Natural killer cell (primary cell): ENCODE data around the gene DPH2. TPM values are rescaled to one million over a fixed set of nuclear protein-coding genes. Genes with fewer than 3 reads are reported as not detected.

Source experiments
- ATAC-seq, 3 donors: fragments of 150-1000 bp in 2 of 3; fragments of 200-7000 bp in 1 of 3; cut with Tn5 transposase; 1 replicate in 1 of 3; 2 replicates in 2 of 3; pipeline ENCODE4 v1.10.0; 2021; ENCODE audit warnings: mild to moderate bottlenecking in 2 of 3, moderate library complexity in 2 of 3
- DNase-seq, 2 donors: peaks; one replicate each; pipeline versions ENCODE4 v3.0.0 to v3.0.0-alpha.2; 2013 to 2021; ENCODE audit warnings: mixed read lengths in 1 of 2
- H3K27ac ChIP-seq: one replicate; pipeline ENCODE4 v1.5.1; 2013; ENCODE audit warnings: mild to moderate bottlenecking, low read length
- H3K27me3 ChIP-seq: one replicate; pipeline ENCODE4 v1.6.1; 2013; ENCODE audit warnings: low read length; ENCODE audit not compliant: control insufficient read depth, insufficient read depth
- H3K36me3 ChIP-seq: one replicate; pipeline ENCODE4 v1.6.1; 2013; ENCODE audit warnings: low read length; ENCODE audit not compliant: control insufficient read depth, insufficient read depth
- H3K4me1 ChIP-seq: one replicate; pipeline ENCODE4 v1.6.1; 2013; ENCODE audit warnings: low read length; ENCODE audit not compliant: control insufficient read depth, insufficient read depth
- H3K4me3 ChIP-seq: one replicate; pipeline ENCODE4 v1.5.1; 2013; ENCODE audit warnings: low read length
- H3K9me3 ChIP-seq: one replicate; pipeline ENCODE4 v1.6.1; 2013; ENCODE audit warnings: low read length; ENCODE audit not compliant: control insufficient read depth, insufficient read depth
- H3K27ac Mint-ChIP-seq, 2 donors: one replicate each; pipeline ENCODE4 v1.8.0; 2022; ENCODE audit warnings: mild to moderate bottlenecking in 2 of 2, mixed read lengths in 2 of 2, moderate library complexity in 1 of 2
- H3K27me3 Mint-ChIP-seq, 2 donors: one replicate each; pipeline ENCODE4 v1.8.0; 2022; ENCODE audit warnings: low read depth in 2 of 2, mixed read lengths in 2 of 2
- H3K36me3 Mint-ChIP-seq: one replicate; pipeline ENCODE4 v1.8.0; 2022; ENCODE audit warnings: mixed read lengths
- H3K4me1 Mint-ChIP-seq, 2 donors: one replicate each; pipeline ENCODE4 v1.8.0; 2022; ENCODE audit warnings: mixed read lengths in 2 of 2
- H3K4me3 Mint-ChIP-seq: one replicate; pipeline ENCODE4 v1.8.0; 2022; ENCODE audit warnings: mild to moderate bottlenecking, moderate library complexity, mixed read lengths
- H3K9me3 Mint-ChIP-seq, 2 donors: one replicate each; pipeline ENCODE4 v1.8.0; 2022; ENCODE audit warnings: mixed read lengths in 2 of 2
- CTCF ChIP-seq: fragments of 200-600 bp; IDR thresholded peaks from one replicate; pipeline ENCODE4 v1.8.0; 2022; ENCODE audit warnings: antibody characterized with exemption
- WGBS: methylation state at CpG from one replicate; pipeline ENCODE4 v1.1.7; 2013; ENCODE audit warnings: missing lambda C conversion rate; ENCODE audit not compliant: insufficient coverage; 5-methylcytosine and 5-hydroxymethylcytosine counted together
- intact Hi-C: fragments of 100-400 bp; cut with micrococcal nuclease; formaldehyde crosslinking; loops from one replicate; pipeline ENCODE4 v1.14.2; 2022
- total RNA-seq, 4 donors: library from RNA; stranded (reverse); fragments of 120-200 nt in 1 of 4; gene quantifications; one replicate each; pipeline versions ENCODE4 v1.2.3 to v1.2.4, GENCODE V29; 2013 to 2022

DPH2 gene
- total RNA-seq, 3 donors from 2014 or later (not counting 1 experiment from before 2014, with no cell fraction given) = 18.2 to 27.3 (median 18.8) TPM

- H3K36me3 ChIP-seq = no peaks in the 10 kb centered on the region
- no peak overlapping the region for H3K4me3 Mint-ChIP-seq
- ATAC-seq = no peak
- 93% methylated on average over 21 of the region's 21 CpGs for WGBS
- H3K9me3 Mint-ChIP-seq = no peaks in the 10 kb centered on the region
- H3K27ac Mint-ChIP-seq = peak overlapping the region in 1 of 2 donors; percentile 42
- peaks cover 4 to 16% of the 10 kb centered on the region in 2 donors for H3K4me1 Mint-ChIP-seq
- DNase-seq = no peak
- peaks cover 10% of the 10 kb centered on the region for H3K4me1 ChIP-seq
- intact Hi-C loops = no loop called here
- H3K9me3 ChIP-seq = no peaks in the 10 kb centered on the region
- H3K27ac ChIP-seq = no peak overlapping the region
- H3K4me3 ChIP-seq = no peak overlapping the region
- H3K27me3 Mint-ChIP-seq = no peaks in the 10 kb centered on the region
- no peaks in the 10 kb centered on the region for H3K27me3 ChIP-seq
- H3K36me3 Mint-ChIP-seq = no peaks in the 10 kb centered on the region
- no peak for TF ChIP-seq CTCF
Measured at GRCh38 chr1:43995984-43996732, 26.3 kb downstream of the DPH2 start.

GRCh38 chr1:43996733-43997115, 26.9 kb downstream of the DPH2 start:
- Mint-ChIP-seq H3K4me3 (no peak overlapping the region), H3K4me1 (peaks cover 4 to 10% of the 10 kb centered on the region in 2 donors), H3K9me3 (no peaks in the 10 kb centered on the region), H3K27me3 (no peaks in the 10 kb centered on the region), H3K27ac (no peak overlapping the region), H3K36me3 (no peaks in the 10 kb centered on the region)
- Histone ChIP-seq H3K27ac (no peak overlapping the region), H3K4me3 (no peak overlapping the region), H3K9me3 (no peaks in the 10 kb centered on the region), H3K36me3 (no peaks in the 10 kb centered on the region), H3K27me3 (no peaks in the 10 kb centered on the region), H3K4me1 (peaks cover 7% of the 10 kb centered on the region)
- no peak for TF ChIP-seq CTCF
- 96% methylated on average over 6 of the region's 6 CpGs for WGBS
- ATAC-seq (no peak), DNase-seq (no peak)
- intact Hi-C loops = no loop called here

- ATAC-seq = no peak
Measured at GRCh38 chr1:43997295-43997999, 27.6 kb downstream of the DPH2 start.

More at GRCh38 chr1:43997295-43997999, 27.6 kb downstream of the DPH2 start:
- no peak overlapping the region for H3K4me3 Mint-ChIP-seq
- no peaks in the 10 kb centered on the region for H3K27me3 Mint-ChIP-seq
- H3K36me3 Mint-ChIP-seq = no peaks in the 10 kb centered on the region
- Histone ChIP-seq H3K9me3 (no peaks in the 10 kb centered on the region), H3K27ac (no peak overlapping the region), H3K36me3 (no peaks in the 10 kb centered on the region), H3K4me3 (no peak overlapping the region), H3K4me1 (peaks cover under 1% of the 10 kb centered on the region), H3K27me3 (no peaks in the 10 kb centered on the region)
- no peaks in the 10 kb centered on the region for H3K9me3 Mint-ChIP-seq
- DNase-seq = no peak
- intact Hi-C loops = no loop called here
- no peak for TF ChIP-seq CTCF
- no peak overlapping the region for H3K27ac Mint-ChIP-seq
- H3K4me1 Mint-ChIP-seq = peaks cover under 1 to 3% of the 10 kb centered on the region in 2 donors
- 91% methylated on average over 22 of the region's 22 CpGs for WGBS
